Measurements from ENCODE around the gene SELP. TPM values are rescaled to one million over a fixed set of nuclear protein-coding genes. Genes with fewer than 3 reads are reported as not detected.

SELP gene
- total and polyA plus RNA-seq, 7 donors: 1.1 to 3.9 (median 1.3) TPM

GRCh38 chr1:169545472-169545871, 84.5 kb downstream of the SELP start:
- intact Hi-C loops (cut with DNase I): loop anchor here (5.0 to 10.0 kb wide), 3 partner anchors 78 to 943 kb away; no protein-coding TSS in a partner anchor
- TF ChIP-seq, protein P1, sequence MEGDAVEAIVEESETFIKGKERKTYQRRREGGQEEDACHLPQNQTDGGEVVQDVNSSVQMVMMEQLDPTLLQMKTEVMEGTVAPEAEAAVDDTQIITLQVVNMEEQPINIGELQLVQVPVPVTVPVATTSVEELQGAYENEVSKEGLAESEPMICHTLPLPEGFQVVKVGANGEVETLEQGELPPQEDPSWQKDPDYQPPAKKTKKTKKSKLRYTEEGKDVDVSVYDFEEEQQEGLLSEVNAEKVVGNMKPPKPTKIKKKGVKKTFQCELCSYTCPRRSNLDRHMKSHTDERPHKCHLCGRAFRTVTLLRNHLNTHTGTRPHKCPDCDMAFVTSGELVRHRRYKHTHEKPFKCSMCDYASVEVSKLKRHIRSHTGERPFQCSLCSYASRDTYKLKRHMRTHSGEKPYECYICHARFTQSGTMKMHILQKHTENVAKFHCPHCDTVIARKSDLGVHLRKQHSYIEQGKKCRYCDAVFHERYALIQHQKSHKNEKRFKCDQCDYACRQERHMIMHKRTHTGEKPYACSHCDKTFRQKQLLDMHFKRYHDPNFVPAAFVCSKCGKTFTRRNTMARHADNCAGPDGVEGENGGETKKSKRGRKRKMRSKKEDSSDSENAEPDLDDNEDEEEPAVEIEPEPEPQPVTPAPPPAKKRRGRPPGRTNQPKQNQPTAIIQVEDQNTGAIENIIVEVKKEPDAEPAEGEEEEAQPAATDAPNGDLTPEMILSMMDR (IDR thresholded peaks at IDR 0.05): no peak
- H3K27me3 ChIP-seq (ENCODE audit: insufficient read depth in 3 of 3, low read length in 2 of 3): no peaks in the 10 kb centered on the region
- no peak overlapping the region for H3K27ac ChIP-seq
- DNase-seq: no peak
- no peaks in the 10 kb centered on the region for H3K9me3 ChIP-seq
- H3K4me1 ChIP-seq: no peaks in the 10 kb centered on the region
- H3K4me3 ChIP-seq: no peak overlapping the region
- no peak for ATAC-seq
- no peaks in the 10 kb centered on the region for H3K36me3 ChIP-seq (ENCODE audit: insufficient read depth in 1 of 2, low read depth in 1 of 2)
- WGBS, 3 donors: 70 to 89% (median 86%) methylated on average over 2 of the region's 2 CpGs

DNA sequence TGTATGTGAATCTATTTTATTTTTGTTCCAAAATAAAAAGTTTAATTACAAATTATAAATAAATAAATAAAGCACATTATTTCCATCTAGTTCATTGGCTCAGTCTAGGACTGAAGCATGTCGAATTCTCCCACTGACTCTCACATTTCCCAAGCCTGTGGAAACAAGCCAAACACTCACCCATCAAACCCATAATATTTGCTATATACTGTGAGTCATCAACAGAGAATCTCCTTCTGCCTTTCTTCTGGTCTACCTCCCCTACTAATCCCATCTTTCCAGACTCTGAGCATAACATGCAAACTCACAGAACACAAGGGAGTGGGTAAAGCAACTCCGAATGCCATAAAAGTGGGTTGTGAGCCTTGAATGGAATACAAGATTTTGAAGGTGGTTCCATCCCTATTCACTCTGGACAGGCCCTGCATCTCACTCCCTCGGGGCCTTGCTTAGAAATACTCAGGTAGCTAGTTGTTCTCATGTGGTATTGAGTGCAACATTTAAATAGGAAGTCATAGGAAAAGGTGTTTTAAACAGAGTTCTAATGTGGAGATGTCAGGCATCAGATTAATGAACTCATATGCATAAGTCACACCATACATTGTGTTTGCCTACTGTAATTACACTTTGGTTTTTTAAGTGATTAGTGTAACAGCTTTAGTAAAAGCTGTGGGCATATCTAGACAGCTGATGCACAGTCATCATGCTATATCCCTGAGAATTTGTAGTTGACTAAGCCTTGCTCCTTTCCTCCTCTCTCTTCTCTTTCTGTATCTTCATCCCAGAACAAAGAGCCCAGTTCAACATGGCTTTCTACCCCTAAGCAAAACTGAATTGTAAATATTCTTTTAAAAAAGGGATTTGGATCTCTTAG, 90.7 kb downstream of the SELP start:
- H3K4me1 ChIP-seq: no peaks in the 10 kb centered on the region
- intact Hi-C loops (cut with DNase I): no loop called here
- H3K27ac ChIP-seq: no peak overlapping the region
- DNase-seq (no peak), ATAC-seq (no peak)
- TF ChIP-seq, protein P1 (IDR thresholded peaks at IDR 0.05): no peak
- H3K9me3 ChIP-seq: no peaks in the 10 kb centered on the region
- no peaks in the 10 kb centered on the region for H3K27me3 ChIP-seq (ENCODE audit: insufficient read depth in 3 of 3, low read length in 2 of 3)
- no peak overlapping the region for H3K4me3 ChIP-seq
- WGBS, 3 donors: 65 to 74% (median 73%) methylated on average over 3 of the region's 3 CpGs
- no peaks in the 10 kb centered on the region for H3K36me3 ChIP-seq (ENCODE audit: insufficient read depth in 1 of 2, low read depth in 1 of 2)

Other genes starting within 250 kb of the SELP start
- gene CCDC181, start 202.7 kb downstream of the SELP start, total RNA-seq: under 1 TPM; 0.17 to 0.87 (median 0.47) TPM
- 1 to 10 TPM in 1 of 3 donors, under 1 TPM in 2; 0.13 to 2.9 (median 0.25) TPM for gene CCDC181, start 202.7 kb downstream of the SELP start, polyA plus RNA-seq
- 100 to 1,000 TPM in 2 of 4 donors, 10 to 100 TPM in 2; 23.6 to 151 (median 83.3) TPM for gene SLC19A2, start 144.2 kb downstream of the SELP start, total RNA-seq
- gene SLC19A2, start 144.2 kb downstream of the SELP start, polyA plus RNA-seq: 100 to 1,000 TPM in 2 of 3 donors, 10 to 100 TPM in 1; 75.0 to 150 (median 139) TPM
- under 1 TPM in 3 of 4 donors, not detected in 1; 0.07 to 0.22 (median 0.08) TPM for gene F5, start 43.6 kb downstream of the SELP start, total RNA-seq
- under 1 TPM in 2 of 3 donors, not detected in 1; 0.01 to 0.08 TPM for gene F5, start 43.6 kb downstream of the SELP start, polyA plus RNA-seq
- gene SELL, start 81.5 kb upstream of the SELP start, total RNA-seq: 1 to 10 TPM; 1.1 to 3.1 (median 1.8) TPM
- under 1 TPM; 0.14 to 0.35 (median 0.33) TPM for gene SELL, start 81.5 kb upstream of the SELP start, polyA plus RNA-seq
- gene SELE, start 104.0 kb upstream of the SELP start, total RNA-seq: 1 to 10 TPM in 1 of 4 donors, under 1 TPM in 2, not detected in 1; 0.12 to 1.3 (median 0.62) TPM
- under 1 TPM; 0.14 to 0.36 (median 0.17) TPM for gene SELE, start 104.0 kb upstream of the SELP start, polyA plus RNA-seq
- 1 to 10 TPM; 3.4 to 5.0 (median 4.2) TPM for gene METTL18, start 164.8 kb upstream of the SELP start, total RNA-seq
- gene METTL18, start 164.8 kb upstream of the SELP start, polyA plus RNA-seq: 1 to 10 TPM; 4.2 to 8.4 (median 5.4) TPM